LNCaP clone FGC (cell line): ENCODE data around the gene TNK2.

Experiments used
- DNase-seq: peaks from one replicate; pipeline ENCODE4 v3.0.0-alpha.2; 2011; ENCODE audit warnings: low read depth
- H3K4me3 ChIP-seq: 2 replicates; pipeline ENCODE4 v1.5.1; 2011; ENCODE audit warnings: mild to moderate bottlenecking, low read depth, low read length, control low read depth
- CTCF ChIP-seq: IDR thresholded peaks from 2 replicates; pipeline ENCODE4 v1.5.1; 2012; ENCODE audit warnings: mild to moderate bottlenecking; ENCODE audit not compliant: control insufficient read depth, insufficient read depth; ENCODE audit errors: extremely low read depth

The TNK2 gene

GRCh38 chr3:195856410-195857084 is 51.8 kb downstream of the TNK2 start:
- TF ChIP-seq CTCF, result no peak
- DNase-seq, result no peak
- H3K4me3 ChIP-seq, result no peak overlapping the region

GRCh38 chr3:195855471-195856409 is 52.6 kb downstream of the TNK2 start:
- TF ChIP-seq CTCF, result peak; percentile 86

GRCh38 chr3:195854628-195855294 is 53.6 kb downstream of the TNK2 start:
- H3K4me3 ChIP-seq, result no peak overlapping the region
- TF ChIP-seq CTCF, result no peak
- DNase-seq, result no peak

More at GRCh38 chr3:195855471-195856409, 52.6 kb downstream of the TNK2 start:
- no peak overlapping the region for H3K4me3 ChIP-seq
- DNase-seq, result no peak

GRCh38 chr3:195853996-195854395 is 54.4 kb downstream of the TNK2 start:
- DNase-seq, result no peak
- TF ChIP-seq CTCF, result no peak
- no peak overlapping the region for H3K4me3 ChIP-seq

GRCh38 chr3:195853036-195853435 is 55.3 kb downstream of the TNK2 start:
- H3K4me3 ChIP-seq, result no peak overlapping the region
- no peak for TF ChIP-seq CTCF
- no peak for DNase-seq

- peak; percentile 74 for DNase-seq
- TF ChIP-seq CTCF, result peak; percentile 100
- no peak overlapping the region for H3K4me3 ChIP-seq
Observed at GRCh38 chr3:195850857-195851543, 57.4 kb downstream of the TNK2 start.
